Endothelial cell (in vitro differentiated cells): ENCODE data around the gene MAPKBP1. TPM values are rescaled to one million over a fixed set of nuclear protein-coding genes. Genes with fewer than 3 reads are reported as not detected.

Experiments
- DNase-seq: peaks from one replicate; pipeline ENCODE4 v3.0.0; 2021; ENCODE audit warnings: low spot score
- H3K27ac Mint-ChIP-seq: one replicate; pipeline ENCODE4 v1.8.0; 2021; ENCODE audit warnings: mixed read lengths, inconsistent platforms; ENCODE audit not compliant: unreplicated experiment
- H3K27me3 Mint-ChIP-seq: one replicate; pipeline ENCODE4 v1.8.0; 2021; ENCODE audit warnings: mild to moderate bottlenecking, moderate library complexity, mixed read lengths, inconsistent platforms; ENCODE audit not compliant: unreplicated experiment
- H3K36me3 Mint-ChIP-seq: one replicate; pipeline ENCODE4 v1.8.0; 2021; ENCODE audit warnings: mild to moderate bottlenecking, low read depth, mixed read lengths, inconsistent platforms; ENCODE audit not compliant: unreplicated experiment
- H3K4me1 Mint-ChIP-seq: one replicate; pipeline ENCODE4 v1.8.0; 2021; ENCODE audit warnings: mild to moderate bottlenecking, mixed read lengths, inconsistent platforms; ENCODE audit not compliant: unreplicated experiment
- H3K4me3 Mint-ChIP-seq: one replicate; pipeline ENCODE4 v1.8.0; 2021; ENCODE audit warnings: mild to moderate bottlenecking, mixed read lengths, inconsistent platforms; ENCODE audit not compliant: unreplicated experiment
- H3K9me3 Mint-ChIP-seq: one replicate; pipeline ENCODE4 v1.8.0; 2021; ENCODE audit warnings: mixed read lengths, inconsistent platforms; ENCODE audit not compliant: unreplicated experiment
- total RNA-seq: library from RNA; stranded (reverse); fragmentation: NEBNext Ultra II Directional; extraction: Animal tissue kit (Norgen Biotek cat#: 25700); gene quantifications from one replicate; pipeline ENCODE4 v1.2.1, GENCODE V29; 2021; ENCODE audit not compliant: unreplicated experiment
- TF ChIP-seq, protein P1 (sequence below): fragments of 200-600 bp; sonication (generic); IDR thresholded peaks from one replicate; pipeline ENCODE4 v1.5.0; 2021; ENCODE audit warnings: antibody characterized with exemption; ENCODE audit not compliant: unreplicated experiment

MAPKBP1 gene
- total RNA-seq, 1 donor from 2014 or later = 36.2 TPM

DNA sequence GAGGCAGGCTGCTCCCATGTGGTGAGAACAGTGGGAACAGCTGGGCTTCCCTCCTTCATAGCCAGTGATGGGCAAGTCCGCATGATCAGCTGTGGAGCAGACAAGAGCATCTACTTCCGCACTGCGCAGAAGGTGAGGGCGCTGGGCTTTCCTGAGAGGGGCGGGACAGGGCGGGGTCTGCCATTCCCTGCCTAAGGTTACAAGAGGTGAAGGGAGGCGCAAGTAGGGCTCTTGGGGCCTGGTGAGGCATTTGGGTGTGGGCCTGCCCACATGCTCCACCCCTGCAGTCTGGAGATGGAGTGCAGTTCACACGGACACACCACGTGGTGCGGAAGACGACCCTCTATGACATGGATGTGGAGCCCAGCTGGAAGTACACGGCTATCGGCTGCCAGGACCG, 43.0 kb downstream of the MAPKBP1 start:
- H3K27me3 Mint-ChIP-seq = peaks cover 9% of the 10 kb centered on the region
- peaks cover 65% of the 10 kb centered on the region for H3K36me3 Mint-ChIP-seq
- H3K4me1 Mint-ChIP-seq = peaks cover 3% of the 10 kb centered on the region
- H3K4me3 Mint-ChIP-seq = no peak overlapping the region
- no peaks in the 10 kb centered on the region for H3K9me3 Mint-ChIP-seq
- no peak for DNase-seq
- TF ChIP-seq, protein P1, sequence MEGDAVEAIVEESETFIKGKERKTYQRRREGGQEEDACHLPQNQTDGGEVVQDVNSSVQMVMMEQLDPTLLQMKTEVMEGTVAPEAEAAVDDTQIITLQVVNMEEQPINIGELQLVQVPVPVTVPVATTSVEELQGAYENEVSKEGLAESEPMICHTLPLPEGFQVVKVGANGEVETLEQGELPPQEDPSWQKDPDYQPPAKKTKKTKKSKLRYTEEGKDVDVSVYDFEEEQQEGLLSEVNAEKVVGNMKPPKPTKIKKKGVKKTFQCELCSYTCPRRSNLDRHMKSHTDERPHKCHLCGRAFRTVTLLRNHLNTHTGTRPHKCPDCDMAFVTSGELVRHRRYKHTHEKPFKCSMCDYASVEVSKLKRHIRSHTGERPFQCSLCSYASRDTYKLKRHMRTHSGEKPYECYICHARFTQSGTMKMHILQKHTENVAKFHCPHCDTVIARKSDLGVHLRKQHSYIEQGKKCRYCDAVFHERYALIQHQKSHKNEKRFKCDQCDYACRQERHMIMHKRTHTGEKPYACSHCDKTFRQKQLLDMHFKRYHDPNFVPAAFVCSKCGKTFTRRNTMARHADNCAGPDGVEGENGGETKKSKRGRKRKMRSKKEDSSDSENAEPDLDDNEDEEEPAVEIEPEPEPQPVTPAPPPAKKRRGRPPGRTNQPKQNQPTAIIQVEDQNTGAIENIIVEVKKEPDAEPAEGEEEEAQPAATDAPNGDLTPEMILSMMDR = no peak
- no peak overlapping the region for H3K27ac Mint-ChIP-seq

DNA sequence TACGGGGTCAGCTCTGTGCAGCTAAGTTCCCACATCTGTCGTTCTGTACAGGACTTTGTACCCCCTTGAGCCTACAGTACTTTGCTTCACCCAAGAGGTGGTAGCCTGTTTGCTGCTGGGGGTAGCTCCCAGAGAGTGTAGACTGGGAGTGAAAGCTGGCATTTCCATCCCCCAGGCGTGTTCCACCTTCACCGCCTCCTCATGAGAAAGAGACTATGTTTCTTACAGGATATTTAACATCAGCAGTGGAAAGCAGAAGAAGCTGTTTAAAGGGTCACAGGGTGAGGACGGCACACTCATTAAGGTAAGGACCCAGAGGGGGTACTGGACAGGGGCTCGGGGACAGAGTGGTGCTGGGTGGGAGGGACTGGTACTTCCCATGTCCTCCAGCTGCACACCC, 43.5 kb downstream of the MAPKBP1 start:
- TF ChIP-seq, protein P1 = no peak
- Mint-ChIP-seq H3K4me3 (no peak overlapping the region), H3K27ac (no peak overlapping the region), H3K4me1 (peaks cover 3% of the 10 kb centered on the region), H3K27me3 (peaks cover 9% of the 10 kb centered on the region), H3K9me3 (no peaks in the 10 kb centered on the region), H3K36me3 (peaks cover 67% of the 10 kb centered on the region)
- DNase-seq = no peak

DNA sequence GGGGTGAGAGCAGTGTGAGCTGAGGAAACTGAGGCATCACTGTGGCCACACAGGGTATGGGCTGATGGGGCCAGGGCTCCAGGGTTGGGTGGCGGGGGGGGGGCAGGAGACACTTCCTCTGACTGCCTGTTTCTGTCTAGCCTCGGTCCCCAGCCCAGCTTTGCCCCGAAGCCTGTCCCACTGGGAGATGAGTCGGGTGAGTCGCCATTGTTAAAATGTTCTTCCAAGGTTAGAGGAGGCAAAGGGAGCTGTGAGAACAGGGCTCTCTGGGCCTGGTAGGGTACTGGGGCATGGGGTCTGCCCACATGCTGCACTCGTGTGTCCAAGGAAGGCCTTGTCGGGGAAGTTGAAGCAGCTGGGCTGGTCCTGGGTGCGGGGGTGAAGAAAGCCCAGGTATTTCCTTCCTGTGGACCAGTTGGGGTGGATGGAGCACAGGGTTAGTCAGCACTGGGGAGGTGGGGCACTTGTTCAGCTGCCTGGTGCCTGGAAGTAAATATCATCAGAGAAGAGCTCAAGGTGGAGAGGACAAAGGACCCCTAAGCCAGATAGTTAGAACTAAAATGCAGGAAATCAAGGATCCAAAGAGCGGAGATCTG, 45.3 kb downstream of the MAPKBP1 start:
- H3K4me3 Mint-ChIP-seq = peak overlapping the region; percentile 51
- no peaks in the 10 kb centered on the region for H3K9me3 Mint-ChIP-seq
- peaks cover 3% of the 10 kb centered on the region for H3K4me1 Mint-ChIP-seq
- TF ChIP-seq, protein P1 = no peak
- H3K27me3 Mint-ChIP-seq = peaks cover 7% of the 10 kb centered on the region
- no peak overlapping the region for H3K27ac Mint-ChIP-seq
- DNase-seq = no peak
- H3K36me3 Mint-ChIP-seq = peaks cover 66% of the 10 kb centered on the region

DNA sequence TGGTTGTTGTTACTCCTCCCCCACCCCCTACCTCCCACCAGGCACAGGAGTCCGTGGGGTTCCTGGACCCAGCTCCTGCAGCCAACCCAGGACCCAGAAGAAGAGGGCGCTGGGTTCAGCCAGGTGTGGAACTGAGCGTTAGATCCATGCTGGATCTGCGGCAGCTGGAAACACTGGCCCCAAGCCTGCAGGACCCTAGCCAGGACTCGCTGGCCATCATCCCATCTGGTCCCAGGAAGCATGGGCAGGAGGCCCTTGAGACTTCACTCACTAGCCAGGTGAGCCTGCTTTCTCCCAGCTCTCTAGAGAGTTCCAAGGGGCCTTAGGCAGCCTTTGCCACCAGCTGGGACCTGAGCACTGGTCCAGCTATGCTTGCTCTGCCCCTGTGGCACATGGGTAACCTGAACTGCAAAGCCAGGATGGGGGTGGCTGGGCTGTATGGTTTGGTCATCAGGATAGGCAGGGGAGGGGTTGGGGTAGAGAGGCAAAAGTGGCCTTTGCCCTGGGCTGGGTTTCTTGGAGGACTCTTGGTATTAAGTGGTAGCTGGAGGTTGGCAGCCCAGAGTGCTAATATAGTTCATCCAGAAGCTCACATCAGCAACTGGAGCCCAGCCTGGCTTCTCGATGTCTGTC, 46.6 kb downstream of the MAPKBP1 start:
- no peak overlapping the region for H3K27ac Mint-ChIP-seq
- H3K4me1 Mint-ChIP-seq = peaks cover 3% of the 10 kb centered on the region
- no peak overlapping the region for H3K4me3 Mint-ChIP-seq
- DNase-seq = no peak
- peaks cover 61% of the 10 kb centered on the region for H3K36me3 Mint-ChIP-seq
- TF ChIP-seq, protein P1 = no peak
- no peaks in the 10 kb centered on the region for H3K9me3 Mint-ChIP-seq
- H3K27me3 Mint-ChIP-seq = peaks cover 7% of the 10 kb centered on the region

DNA sequence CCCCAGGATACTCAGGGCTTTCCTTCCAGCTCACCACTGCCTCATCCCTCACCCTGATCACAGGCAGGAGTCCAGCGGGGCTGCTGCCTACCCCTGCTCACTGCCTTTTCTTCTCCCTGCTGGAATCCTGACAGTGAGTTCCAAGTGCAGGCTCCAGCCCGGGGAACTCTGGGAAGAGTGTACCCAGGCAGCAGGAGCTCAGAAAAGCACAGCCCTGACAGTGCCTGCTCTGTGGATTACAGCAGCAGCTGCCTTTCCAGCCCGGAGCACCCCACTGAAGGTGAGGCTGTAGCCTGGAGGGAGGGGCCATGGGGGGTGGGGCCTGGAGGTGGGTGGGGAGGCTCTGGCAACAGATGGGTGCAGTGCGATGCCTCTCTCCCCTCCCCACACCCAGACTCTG, 47.5 kb downstream of the MAPKBP1 start:
- TF ChIP-seq, protein P1 = no peak
- peaks cover 7% of the 10 kb centered on the region for H3K4me1 Mint-ChIP-seq
- H3K27me3 Mint-ChIP-seq = peaks cover 9% of the 10 kb centered on the region
- no peak for DNase-seq
- peaks cover 59% of the 10 kb centered on the region for H3K36me3 Mint-ChIP-seq
- no peak overlapping the region for H3K4me3 Mint-ChIP-seq
- H3K9me3 Mint-ChIP-seq = no peaks in the 10 kb centered on the region
- no peak overlapping the region for H3K27ac Mint-ChIP-seq
